ENCODE results near the gene TRIM7.

The TRIM7 gene

GRCh38 chr5:181204826-181205760 is at the start of gene TRIM7:
TRIM7 (minus strand) TSS chr5:181205196; CDS start chr5:181205110, 86 bp downstream.
- DNase-seq, result peak; percentile 66

- no peak for DNase-seq
Observed at GRCh38 chr5:181248277-181248676, 43.3 kb upstream of the TRIM7 start.

GRCh38 chr5:181246276-181247049 is 41.5 kb upstream of the TRIM7 start:
- peak; percentile 92 for DNase-seq

DNA sequence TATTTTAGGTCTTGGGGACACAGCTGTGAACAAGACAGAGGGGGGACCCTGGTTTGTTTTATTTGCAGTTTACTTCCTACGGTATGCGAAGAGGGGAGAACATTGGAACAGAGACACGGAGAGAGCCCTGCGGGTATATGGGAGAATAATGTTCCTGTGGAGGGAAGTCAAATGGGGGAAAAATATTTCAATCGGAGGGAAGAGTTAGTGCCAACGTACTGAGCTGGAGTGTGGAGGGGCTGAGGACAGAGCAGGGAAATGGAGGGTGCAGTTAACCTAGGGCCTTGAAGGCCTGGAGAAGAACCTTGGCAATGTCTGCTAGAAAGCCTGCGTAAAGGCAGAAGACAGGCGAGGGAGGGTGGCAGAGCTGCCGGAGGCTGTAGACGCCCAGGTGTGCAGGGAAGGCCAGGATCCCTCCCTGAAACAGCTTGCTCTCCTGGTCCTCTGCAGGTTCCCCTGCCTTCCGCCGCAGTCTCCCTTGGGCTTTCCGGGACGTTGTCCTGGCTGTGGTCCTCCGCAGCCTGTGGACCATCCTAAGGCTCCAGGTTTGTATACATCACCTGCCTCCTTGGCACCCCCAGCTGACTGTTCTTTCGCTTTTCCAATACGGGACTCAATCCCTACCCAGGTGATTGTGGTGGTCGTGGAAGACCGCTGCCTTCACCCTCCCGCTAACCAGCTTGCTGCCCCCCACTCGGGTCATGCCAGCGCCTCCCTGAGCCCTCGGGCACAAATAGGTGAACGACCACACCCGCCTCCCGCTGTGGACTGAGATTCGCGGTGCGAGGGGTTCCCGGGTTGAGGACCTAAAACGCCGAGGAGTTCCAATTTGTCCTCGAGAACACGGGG is 40.7 kb upstream of the TRIM7 start:
- no peak for DNase-seq

GRCh38 chr5:181243564-181244343 is 38.8 kb upstream of the TRIM7 start, which contains the start of gene RACK1:
RACK1 (minus strand) TSS chr5:181243906; CDS start chr5:181243800, 106 bp downstream.
- peak; percentile 99 for DNase-seq

DNA sequence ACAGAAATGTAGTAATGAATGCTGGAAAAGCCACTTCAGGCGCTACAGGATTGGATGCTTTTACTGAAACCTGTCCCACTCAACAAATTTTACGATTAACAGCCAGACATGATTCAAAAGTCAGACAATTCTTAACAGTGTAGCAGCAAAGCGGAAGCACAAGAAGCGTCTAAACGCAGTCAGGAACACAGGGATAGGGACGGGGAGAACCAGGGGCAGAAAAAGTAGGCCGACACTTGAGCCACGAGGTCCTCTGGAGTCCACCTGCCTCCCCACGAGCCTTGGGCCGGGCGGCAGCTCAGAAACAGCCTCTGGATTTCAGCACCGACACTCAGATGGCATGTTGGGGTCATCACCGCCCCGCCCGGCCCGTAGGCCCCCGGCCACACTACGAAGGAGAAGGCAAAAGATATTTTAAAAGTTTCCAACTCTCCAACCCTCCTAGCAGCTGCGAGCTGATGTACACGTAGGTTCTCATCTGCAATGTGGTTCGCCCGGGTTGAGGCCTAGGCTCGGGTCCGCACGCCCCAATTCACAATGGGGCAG is 38.1 kb upstream of the TRIM7 start:
- DNase-seq, result no peak

DNA sequence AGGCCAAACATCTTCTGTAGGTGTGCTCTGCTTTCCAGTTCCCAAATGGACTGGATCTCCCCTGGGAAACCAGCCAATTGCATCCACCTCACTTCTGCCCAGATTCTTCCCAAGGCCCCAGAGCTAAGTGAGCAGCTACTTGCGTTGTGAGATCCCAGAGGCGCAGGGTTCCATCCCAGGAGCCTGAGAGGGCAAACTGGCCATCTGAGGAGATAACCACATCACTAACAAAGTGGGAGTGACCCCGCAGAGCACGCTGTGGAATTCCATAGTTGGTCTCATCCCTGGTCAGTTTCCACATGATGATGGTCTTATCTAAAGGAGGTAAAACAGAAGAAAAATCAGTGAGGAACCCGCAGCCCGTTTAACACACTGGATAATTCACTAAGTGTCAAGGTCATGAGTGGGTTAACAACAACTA is 37.0 kb upstream of the TRIM7 start:
- DNase-seq, result no peak

DNA sequence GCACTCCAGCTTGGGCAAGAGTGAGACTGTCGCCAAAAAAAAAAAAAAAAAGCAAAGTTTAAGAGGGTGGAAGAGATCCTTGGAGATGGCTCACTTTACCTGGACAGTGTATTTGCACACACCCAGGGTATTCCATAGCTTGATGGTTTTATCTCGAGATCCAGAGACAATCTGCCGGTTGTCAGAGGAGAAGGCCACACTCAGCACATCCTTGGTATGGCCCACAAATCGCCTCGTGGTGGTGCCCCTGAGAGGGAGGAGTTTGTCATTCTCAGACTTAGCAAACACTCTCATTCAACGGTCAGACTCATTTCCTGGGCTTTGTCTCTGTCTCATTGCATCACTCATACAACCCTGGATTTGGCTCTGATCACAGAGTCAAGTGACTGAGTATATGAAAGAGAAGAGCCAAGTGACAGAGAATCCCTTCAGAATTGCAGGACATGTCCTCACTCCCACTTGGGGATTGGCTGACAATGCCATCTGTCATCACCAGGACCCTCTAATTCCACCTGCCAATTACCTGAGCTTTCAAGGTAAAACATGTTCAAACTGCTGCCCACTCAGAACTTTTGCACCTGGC is 36.5 kb upstream of the TRIM7 start:
- no peak for DNase-seq

DNA sequence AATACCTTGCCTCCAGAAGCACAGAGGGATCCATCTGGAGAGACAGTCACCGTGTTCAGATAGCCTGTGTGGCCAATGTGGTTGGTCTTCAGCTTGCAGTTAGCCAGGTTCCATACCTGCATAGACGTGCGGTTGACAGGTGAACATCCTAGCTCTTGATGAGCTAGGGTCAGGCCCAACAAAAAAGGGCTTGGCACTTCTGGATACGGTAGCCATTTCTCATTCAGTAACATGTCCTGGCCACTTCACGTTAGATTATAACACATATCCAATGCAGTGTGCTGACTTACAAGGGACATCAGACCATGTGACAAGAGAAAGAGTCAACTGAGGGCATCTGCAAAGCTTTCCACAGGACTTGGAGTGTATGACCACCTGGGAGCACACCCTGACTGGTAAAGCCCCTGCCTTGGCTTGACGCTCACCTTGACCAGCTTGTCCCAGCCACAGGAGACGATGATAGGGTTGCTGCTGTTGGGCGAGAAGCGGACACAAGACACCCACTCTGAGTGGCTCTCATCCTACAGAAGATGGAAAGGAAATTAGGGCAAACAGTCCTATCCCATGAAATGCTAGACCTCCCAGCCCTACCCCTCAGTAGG is 34.2 kb upstream of the TRIM7 start:
- DNase-seq, result no peak

- DNase-seq, result no peak
Observed at GRCh38 chr5:181237729-181238385, 32.9 kb upstream of the TRIM7 start.

- DNase-seq, result no peak
Observed at GRCh38 chr5:181236954-181237641, 32.1 kb upstream of the TRIM7 start.

DNA sequence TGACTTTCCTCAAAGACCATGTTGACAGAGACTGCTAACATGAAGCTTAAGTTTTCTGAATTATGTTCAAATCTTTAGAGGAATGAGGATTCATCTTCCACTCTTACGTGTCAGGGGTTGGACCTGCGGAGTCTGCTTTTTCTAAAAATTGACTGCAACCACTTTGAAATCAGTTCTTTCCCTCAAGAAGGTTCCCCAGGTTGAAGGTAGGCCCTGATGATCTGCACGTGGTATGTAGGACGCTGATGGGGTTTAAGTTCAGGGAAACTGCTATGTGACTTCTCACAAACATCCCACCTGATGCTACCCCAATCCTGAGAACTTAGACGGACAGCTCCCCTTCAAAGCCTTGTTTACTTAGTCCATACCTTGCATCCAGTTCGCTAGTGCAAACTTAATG is 31.5 kb upstream of the TRIM7 start:
- no peak for DNase-seq

- no peak for DNase-seq
Observed at GRCh38 chr5:181235689-181236366, 30.8 kb upstream of the TRIM7 start.

DNA sequence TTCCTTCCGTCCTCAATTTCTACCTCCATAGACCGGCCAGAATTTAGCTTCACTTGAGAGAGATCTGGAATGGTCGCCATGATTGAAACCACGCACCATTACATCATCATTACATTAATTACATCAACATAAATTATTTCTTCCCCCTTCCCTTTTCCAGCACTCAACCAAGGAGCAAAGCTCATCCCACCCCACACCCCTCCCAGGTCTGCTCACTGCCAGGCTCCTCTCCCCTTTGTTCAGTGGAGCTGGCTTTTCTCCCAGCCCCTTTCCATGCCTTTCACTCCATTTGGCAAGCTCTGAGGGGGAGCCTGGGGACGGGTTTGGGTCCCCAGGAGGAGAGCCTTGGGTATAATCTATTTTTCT is 30.3 kb upstream of the TRIM7 start:
- no peak for DNase-seq

DNA sequence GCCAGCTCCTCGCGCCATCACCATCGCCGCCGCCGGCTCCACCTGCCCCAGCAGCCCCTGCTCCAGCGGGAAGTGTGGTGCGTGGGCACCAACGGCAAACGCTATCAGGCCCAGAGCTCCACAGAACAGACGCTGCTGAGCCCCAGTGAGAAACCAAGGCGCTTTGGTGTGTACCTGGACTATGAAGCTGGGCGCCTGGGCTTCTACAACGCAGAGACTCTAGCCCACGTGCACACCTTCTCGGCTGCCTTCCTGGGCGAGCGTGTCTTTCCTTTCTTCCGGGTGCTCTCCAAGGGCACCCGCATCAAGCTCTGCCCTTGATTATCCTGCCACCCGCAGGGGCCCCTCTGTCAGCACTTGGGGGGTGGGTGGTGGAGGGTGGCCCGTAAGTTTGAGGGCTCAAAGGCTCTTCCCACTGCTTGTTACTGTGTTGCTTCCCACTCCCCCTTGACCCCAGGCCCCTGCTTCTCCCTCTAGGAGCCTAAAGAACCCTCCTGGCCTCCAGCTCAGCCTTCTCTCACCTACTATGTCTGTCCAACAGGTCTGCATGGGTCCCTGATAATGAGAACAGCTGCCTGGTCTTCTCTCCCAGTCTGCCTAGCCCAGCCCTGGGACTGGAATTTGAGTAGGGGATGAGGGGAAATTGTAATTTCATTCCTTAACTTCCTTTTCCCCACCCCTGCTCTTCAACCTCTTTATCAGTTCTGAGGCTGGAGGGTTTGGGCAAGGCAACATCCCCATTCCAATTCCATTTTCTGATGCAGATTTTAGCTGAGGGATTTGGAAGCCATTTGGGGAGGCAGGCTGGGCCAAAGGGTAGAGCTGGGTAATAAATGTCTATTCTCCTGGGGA is 29.7 kb upstream of the TRIM7 start:
- DNase-seq, result no peak

DNA sequence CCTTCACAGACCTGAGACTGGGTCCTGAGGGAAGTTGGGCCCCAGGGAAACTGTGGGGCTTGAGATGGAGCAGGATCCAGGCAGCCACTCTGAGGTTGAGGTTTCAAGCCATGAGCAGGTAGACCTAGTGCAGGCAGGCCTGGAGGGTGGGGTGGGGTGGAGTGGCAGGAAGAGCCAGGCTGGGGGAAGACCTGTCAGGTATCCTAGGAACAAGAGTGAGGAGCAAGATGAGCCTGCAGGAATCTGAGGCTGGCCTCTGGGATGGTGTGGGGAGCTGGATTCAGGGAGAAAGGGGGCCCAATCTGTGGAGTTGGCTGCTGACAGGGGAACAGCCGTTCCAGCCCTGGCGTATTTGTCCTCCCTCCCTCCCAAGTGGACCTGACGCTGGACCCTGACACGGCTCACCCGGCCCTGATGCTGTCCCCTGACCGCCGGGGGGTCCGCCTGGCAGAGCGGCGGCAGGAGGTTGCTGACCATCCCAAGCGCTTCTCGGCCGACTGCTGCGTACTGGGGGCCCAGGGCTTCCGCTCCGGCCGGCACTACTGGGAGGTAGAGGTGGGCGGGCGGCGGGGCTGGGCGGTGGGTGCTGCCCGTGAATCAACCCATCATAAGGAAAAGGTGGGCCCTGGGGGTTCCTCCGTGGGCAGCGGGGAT is 28.9 kb upstream of the TRIM7 start:
- no peak for DNase-seq

GRCh38 chr5:181233088-181233800 is 28.2 kb upstream of the TRIM7 start:
- no peak for DNase-seq
